HK-2 (cell line): Measurements from ENCODE around the gene ZNF175.

Experiments used
- DNase-seq: peaks from one replicate; pipeline ENCODE4 v3.0.0-alpha.2; 2018; ENCODE audit not compliant: unreplicated experiment

ZNF175 gene

GRCh38 chr19:51549533-51550324 is 21.4 kb upstream of the ZNF175 start:
- no peak for DNase-seq

GRCh38 chr19:51550848-51551672 is 20.0 kb upstream of the ZNF175 start:
- DNase-seq, result no peak

DNA sequence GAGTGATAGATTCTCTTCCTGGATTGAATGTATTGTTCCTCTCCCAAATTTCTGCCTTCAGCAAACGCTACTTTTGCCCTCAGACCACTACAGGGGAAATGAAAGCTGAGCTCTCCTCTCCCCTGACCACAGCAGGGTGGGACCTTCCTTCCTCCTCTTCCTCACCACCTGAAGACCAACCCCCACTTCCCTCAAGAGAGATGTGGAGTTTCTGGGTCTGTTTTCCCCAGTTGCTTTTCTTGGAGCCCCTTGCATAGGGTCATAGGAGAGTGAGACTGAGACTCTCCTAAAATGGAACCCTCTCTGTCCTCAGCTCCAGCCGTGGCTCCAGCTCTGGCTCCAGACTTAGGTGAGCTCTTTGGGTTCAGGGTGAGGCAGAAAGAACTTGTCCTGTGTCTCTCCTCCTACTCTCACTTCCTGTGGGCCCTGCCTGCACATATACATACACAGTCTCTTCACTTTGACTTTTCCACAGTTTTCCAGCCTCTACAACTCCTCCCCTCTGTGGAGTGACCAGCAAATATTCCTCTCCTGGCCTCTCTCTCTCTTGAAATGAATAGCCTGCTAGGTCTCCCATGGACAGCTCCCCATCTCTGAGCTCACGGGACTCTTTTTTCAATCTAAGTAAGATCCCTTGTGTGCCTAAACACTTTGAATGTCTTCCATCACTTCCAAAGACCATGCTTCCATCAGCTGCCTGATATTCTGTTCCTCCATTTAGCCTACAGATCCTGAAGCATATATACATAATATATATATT is 19.2 kb upstream of the ZNF175 start:
- DNase-seq, result no peak

- no peak for DNase-seq
These were observed 18.5 kb upstream of the ZNF175 start for GRCh38 chr19:51552608-51552995.

DNA sequence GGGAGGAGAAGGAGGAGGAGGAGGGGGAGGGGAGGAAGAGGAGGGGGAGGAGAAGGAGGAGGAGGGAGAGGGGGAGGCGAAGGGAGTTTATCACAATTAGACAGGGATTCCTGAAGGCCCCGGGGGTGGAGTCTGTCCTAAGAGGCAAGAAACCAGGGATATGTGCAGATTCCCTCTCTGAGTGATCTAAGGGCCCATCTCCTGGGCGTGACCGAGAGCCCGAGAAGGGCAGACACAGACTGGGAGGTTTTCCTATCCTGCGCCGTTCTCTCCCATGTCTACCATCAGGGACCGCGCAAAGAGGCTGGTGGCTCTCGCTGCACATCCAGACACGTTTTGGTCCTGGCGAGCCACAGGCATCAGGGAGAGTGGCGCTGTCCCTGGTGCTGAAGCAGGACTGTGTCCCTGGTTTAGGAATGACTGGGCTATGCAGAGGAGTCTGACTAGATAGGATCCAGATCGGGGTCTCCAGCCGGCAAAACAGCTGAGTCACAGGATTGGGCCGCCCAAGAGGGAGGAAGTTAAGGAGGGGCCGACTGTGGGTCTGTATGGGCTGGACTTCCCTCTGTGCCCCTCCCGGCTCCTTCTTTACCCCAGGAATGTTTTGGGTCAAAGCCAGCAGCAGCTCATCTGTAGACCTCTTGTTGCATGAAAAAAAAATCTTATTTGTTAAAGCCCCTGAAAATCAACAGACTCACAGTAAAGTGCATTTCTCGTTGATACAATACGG is 17.9 kb upstream of the ZNF175 start:
- peak; percentile 78 for DNase-seq

DNA sequence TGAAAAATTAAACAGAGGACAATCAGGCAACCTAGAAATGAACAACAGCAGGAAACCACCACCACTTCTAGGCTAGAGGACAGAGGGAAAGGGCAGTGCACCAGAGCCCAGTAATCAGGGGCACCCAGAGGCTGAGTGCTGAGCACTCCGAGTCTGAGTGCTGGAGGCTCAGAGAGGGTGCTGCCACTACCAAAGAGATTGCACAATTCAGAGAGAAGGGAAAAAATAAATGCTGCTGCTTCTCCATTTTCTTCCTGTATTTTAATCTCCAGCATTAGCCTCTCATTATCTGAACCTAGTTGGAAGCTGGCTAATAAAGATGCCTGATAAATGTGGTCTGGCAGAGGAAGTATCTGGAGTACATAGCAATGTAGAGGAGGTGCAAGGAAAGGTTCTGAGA is 11.8 kb upstream of the ZNF175 start:
- no peak for DNase-seq

GRCh38 chr19:51560339-51560738 is 10.7 kb upstream of the ZNF175 start:
- no peak for DNase-seq

DNA sequence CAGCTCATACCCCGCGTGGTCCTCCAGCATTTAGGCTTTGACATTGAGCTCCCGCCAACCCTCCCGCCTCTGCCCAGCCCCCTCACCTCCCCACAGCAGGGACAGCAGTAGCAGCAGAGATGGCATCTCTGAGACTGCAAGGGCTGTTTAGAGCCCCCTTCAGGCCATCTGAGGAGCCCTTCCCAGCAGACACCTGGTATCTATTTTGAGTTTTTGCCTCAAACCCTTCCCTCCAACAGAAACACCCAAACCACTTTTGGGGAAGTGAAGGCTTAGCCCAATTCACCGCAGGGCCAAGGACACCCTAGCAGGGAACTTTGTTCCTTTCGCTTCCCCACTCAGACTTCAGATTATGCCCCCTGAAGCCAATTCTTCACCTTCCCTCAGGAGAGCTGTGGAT is 6.3 kb upstream of the ZNF175 start:
- no peak for DNase-seq

DNA sequence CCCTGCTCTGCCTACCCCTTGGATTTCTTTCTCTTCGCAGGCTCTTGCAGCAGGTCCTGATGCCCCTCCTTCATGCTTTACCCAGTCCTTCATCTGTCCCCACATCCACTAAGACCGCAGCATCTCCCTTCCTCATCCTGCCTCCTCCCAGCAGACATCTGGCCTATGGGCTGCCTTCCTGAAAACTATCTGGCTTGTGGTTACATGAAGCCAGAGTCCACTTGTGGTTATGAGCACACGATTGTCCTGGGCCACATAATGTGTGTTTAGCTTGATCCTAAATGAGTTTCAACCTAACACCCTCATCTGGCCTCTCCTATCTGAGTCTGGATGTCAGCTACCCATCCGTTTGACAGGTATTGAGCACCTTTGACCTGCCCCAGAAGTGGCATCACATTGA is 5.5 kb upstream of the ZNF175 start:
- no peak for DNase-seq

- DNase-seq, result no peak
These were observed 4.5 kb upstream of the ZNF175 start for GRCh38 chr19:51566489-51567100.

DNA sequence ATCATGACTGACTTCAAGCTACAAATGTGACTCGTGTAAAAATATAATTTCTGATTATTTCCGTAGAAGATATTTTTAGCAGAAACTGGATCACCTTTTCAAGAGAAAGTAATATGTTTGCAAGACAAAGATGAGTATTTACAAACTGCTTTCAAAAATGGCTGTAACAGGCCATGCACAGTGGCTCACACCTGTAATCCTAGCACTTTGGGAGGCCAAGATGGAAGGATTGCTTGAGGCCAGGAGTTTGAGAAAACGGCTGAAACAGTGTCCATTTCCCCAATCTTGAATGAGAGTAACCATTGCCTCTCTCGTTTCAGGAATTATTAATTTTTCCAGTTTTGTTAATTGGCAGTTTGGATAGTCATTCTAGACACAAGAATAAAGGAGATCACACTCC is 3.5 kb upstream of the ZNF175 start:
- DNase-seq, result no peak

DNA sequence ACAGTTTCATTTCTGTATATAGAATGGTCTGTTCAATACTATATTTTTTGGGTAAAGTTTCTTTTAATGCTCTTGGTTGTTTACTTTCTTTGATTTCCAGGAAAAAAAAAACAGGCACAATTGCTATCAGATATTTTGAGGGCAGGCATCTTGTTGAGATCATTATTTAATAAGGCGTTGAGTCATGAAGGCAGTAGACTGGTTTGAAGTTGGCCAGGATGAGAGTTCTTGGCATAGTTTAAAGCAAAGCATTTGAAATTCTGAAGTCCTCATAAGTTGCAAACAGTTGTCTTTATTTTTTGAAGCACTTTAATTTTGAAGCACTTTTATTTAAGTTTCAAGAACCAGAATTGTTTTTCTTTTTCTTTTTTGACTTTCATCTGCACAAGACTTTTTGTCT is 2.6 kb upstream of the ZNF175 start:
- no peak for DNase-seq

DNA sequence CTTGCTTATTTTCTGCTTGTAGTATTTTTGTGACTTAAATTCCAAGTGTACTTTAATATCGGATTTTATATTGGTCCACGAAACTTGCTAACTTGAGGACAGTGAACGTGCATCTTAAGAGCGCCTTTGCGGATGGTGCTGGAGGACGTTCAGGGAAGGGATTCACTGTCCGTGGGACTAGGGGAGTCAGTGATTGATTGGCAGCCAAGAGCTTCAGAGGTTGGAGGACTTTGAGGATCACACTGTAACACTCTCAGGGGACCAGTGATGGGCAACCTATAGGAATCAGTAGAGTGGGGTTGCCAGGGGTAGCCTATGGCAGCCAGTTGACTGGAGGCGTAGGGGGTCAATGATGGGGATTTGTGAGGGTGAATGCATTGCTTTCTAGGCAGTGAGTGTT is 516 bp downstream of the ZNF175 start:
- DNase-seq, result no peak

DNA sequence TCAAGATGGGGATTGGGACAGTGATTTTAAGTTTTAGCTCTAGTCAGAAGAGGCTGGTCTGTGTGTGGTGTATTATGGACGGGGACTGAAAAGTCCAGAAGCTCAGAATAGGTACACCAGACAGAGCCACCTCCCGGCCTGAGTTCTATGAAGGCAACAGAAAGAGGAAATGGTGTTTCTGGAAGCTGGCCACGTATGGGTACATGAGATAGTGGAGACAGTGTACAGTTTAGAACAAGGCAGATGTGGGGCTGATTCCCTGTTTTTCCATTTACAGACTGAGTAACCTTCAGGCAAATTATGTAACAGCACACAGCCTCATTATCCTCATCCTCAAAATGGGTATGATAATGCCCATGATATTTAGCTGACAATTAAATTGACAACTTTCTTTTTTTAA is 1.3 kb downstream of the ZNF175 start:
- DNase-seq, result no peak

GRCh38 chr19:51572908-51573307 is 1.8 kb downstream of the ZNF175 start:
- DNase-seq, result no peak

- no peak for DNase-seq
These were observed 2.2 kb downstream of the ZNF175 start for GRCh38 chr19:51573331-51573730.

DNA sequence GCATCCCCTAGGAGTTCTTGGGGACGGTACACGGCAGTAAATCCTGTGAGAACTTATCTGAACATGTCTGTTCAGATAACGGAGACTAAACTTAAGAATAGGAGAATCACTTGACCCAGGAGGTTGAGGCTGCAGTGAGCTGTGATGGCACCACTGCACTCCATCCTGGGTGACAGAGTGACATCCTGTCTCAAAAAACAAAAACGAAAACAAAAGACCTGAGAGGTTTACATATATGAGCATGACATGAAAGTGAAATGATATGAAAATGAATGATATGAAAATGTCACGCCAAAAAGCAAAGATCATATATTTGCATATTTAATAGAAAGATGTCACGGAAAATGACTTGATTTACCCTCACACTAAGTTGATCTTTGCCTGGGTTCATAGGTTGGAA is 5.8 kb downstream of the ZNF175 start:
- DNase-seq, result no peak

DNA sequence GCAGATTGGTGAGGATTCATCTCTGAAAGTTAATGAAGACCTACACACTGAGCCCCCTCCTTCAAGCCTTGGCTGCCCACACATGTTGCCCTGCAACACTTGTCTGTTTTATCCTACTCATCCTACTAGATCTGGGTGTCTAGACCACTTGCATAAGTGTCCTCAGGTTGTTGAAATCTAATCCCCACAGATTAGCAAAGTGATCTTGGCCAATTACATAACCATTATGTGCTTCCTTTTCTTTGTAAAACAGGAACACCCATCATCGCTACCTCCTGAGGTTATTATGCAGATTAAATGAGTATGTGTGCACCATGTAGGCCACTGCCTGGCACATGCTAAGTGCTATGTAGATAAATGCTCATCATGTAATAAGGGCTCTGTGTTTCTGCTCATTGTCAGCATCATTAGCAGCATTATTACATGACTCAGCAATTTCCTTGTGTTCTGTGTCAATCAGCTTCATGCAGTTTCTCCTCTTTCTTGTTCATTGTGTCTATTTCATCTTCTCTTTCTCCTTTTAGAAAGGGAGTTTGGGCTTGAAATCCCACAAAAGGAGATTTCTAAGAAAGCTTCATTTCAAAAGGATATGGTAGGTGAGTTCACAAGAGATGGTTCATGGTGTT is 15.1 kb downstream of the ZNF175 start:
- no peak for DNase-seq

- DNase-seq, result no peak
These were observed 15.7 kb downstream of the ZNF175 start for GRCh38 chr19:51586799-51587198.

DNA sequence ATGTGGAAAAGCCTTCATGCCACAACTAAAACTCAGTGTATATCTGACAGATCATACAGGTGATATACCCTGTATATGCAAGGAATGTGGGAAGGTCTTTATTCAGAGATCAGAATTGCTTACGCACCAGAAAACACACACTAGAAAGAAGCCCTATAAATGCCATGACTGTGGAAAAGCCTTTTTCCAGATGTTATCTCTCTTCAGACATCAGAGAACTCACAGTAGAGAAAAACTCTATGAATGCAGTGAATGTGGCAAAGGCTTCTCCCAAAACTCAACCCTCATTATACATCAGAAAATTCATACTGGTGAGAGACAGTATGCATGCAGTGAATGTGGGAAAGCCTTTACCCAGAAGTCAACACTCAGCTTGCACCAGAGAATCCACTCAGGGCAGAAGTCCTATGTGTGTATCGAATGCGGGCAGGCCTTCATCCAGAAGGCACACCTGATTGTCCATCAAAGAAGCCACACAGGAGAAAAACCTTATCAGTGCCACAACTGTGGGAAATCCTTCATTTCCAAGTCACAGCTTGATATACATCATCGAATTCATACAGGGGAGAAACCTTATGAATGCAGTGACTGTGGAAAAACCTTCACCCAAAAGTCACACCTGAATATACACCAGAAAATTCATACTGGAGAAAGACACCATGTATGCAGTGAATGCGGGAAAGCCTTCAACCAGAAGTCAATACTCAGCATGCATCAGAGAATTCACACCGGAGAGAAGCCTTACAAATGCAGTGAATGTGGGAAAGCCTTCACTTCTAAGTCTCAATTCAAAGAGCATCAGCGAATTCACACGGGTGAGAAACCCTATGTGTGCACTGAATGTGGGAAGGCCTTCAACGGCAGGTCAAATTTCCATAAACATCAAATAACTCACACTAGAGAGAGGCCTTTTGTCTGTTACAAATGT is 16.4 kb downstream of the ZNF175 start:
- no peak for DNase-seq
